Astrocyte (in vitro differentiated cells and primary cell): ENCODE data around the gene NUPR2. TPM values are rescaled to one million over a fixed set of nuclear protein-coding genes. Genes with fewer than 3 reads are reported as not detected.
"Not testable (repeated sequence)": the region's sequence is repeated elsewhere in the genome, so short reads cannot be mapped to it uniquely, and the experiment has no call there.

Source experiments
- DNase-seq: peaks from one replicate; pipeline ENCODE4 v3.0.0-alpha.2; 2010; ENCODE audit warnings: low read depth
- FAIRE-seq: peaks from 2 replicates; lab custom pipeline; 2011; peaks lifted over from hg19 to GRCh38; lab: Jason Lieb, UNC
- H2AFZ ChIP-seq: 2 replicates; pipeline ENCODE4 v1.6.0; 2012; ENCODE audit warnings: low read depth, low read length, inconsistent platforms
- H3K27ac ChIP-seq: 2 replicates; pipeline ENCODE4 v1.5.1; 2011; ENCODE audit warnings: low read depth, low read length, inconsistent platforms
- H3K27me3 ChIP-seq: 2 replicates; pipeline ENCODE4 v1.6.0; 2011; ENCODE audit warnings: low read length, inconsistent platforms; ENCODE audit not compliant: insufficient read depth
- H3K36me3 ChIP-seq: 2 replicates; pipeline ENCODE4 v1.5.1; 2011; ENCODE audit warnings: low read length, inconsistent platforms; ENCODE audit not compliant: insufficient read depth
- H3K4me1 ChIP-seq: 2 replicates; pipeline ENCODE4 v1.5.1; 2011; ENCODE audit warnings: low read length, inconsistent platforms; ENCODE audit not compliant: insufficient read depth
- H3K4me2 ChIP-seq: 2 replicates; pipeline ENCODE4 v1.6.0; 2012; ENCODE audit warnings: low read length, inconsistent platforms
- H3K4me3 ChIP-seq: 2 replicates; pipeline ENCODE4 v1.5.1; 2011; ENCODE audit warnings: low read depth, mild to moderate bottlenecking, low read length, inconsistent platforms; ENCODE audit not compliant: insufficient read depth
- H3K79me2 ChIP-seq: 2 replicates; pipeline ENCODE4 v1.6.0; 2012; ENCODE audit warnings: mild to moderate bottlenecking, low read length, inconsistent platforms; ENCODE audit not compliant: insufficient read depth
- H3K9ac ChIP-seq: 2 replicates; pipeline ENCODE4 v1.6.0; 2012; ENCODE audit warnings: mild to moderate bottlenecking, low read length, inconsistent platforms
- H3K9me3 ChIP-seq: 2 replicates; pipeline ENCODE4 v1.5.1; 2012; ENCODE audit warnings: low read depth, mild to moderate bottlenecking, low read length, inconsistent platforms; ENCODE audit not compliant: insufficient read depth
- H4K20me1 ChIP-seq: 2 replicates; pipeline ENCODE4 v1.6.0; 2012; ENCODE audit warnings: low read length, inconsistent platforms; ENCODE audit not compliant: insufficient read depth
- H3K27ac Mint-ChIP-seq: one replicate; pipeline ENCODE4 v1.8.0; 2021; ENCODE audit warnings: mild to moderate bottlenecking, mixed read lengths; ENCODE audit not compliant: unreplicated experiment
- H3K27me3 Mint-ChIP-seq: one replicate; pipeline ENCODE4 v1.8.0; 2021; ENCODE audit warnings: low read depth, mixed read lengths; ENCODE audit not compliant: unreplicated experiment
- H3K36me3 Mint-ChIP-seq: one replicate; pipeline ENCODE4 v1.8.0; 2021; ENCODE audit warnings: low read depth, mixed read lengths; ENCODE audit not compliant: unreplicated experiment
- H3K4me1 Mint-ChIP-seq: one replicate; pipeline ENCODE4 v1.8.0; 2021; ENCODE audit warnings: low read depth, mixed read lengths; ENCODE audit not compliant: unreplicated experiment
- H3K4me3 Mint-ChIP-seq: one replicate; pipeline ENCODE4 v1.8.0; 2021; ENCODE audit warnings: mild to moderate bottlenecking, moderate library complexity, mixed read lengths; ENCODE audit not compliant: unreplicated experiment
- H3K9me3 Mint-ChIP-seq: one replicate; pipeline ENCODE4 v1.8.0; 2021; ENCODE audit warnings: mild to moderate bottlenecking, mixed read lengths; ENCODE audit not compliant: unreplicated experiment
- CTCF ChIP-seq: IDR thresholded peaks from 2 replicates; pipeline ENCODE4 v1.5.1; 2011; ENCODE audit warnings: low read depth, mild to moderate bottlenecking, inconsistent platforms, low read length, moderate library complexity; ENCODE audit not compliant: insufficient read depth
- EZH2 ChIP-seq: IDR thresholded peaks from 2 replicates; pipeline ENCODE4 v1.6.1; 2012; ENCODE audit warnings: mild to moderate bottlenecking, low read length, inconsistent platforms; ENCODE audit not compliant: insufficient read depth
- total RNA-seq: library from RNA; stranded (reverse); gene quantifications from 2 replicates; pipeline ENCODE4 v1.2.1, GENCODE V29; 2021

NUPR2 gene
- total RNA-seq, 1 donor from 2014 or later: not detected

- no peak overlapping the region for H3K4me2 ChIP-seq
- Mint-ChIP-seq H3K27me3 (no peaks in the 10 kb centered on the region), H3K27ac (no peak overlapping the region), H3K4me1 (no peaks in the 10 kb centered on the region), H3K36me3 (no peaks in the 10 kb centered on the region), H3K4me3 (no peak overlapping the region), H3K9me3 (peaks cover 9% of the 10 kb centered on the region)
- no peak for FAIRE-seq
- no peak overlapping the region for H2AFZ ChIP-seq
- H4K20me1 ChIP-seq: no peaks in the 10 kb centered on the region
- TF ChIP-seq EZH2 (no peak), CTCF (no peak)
- H3K4me3 ChIP-seq: no peak overlapping the region
- H3K9me3 ChIP-seq: no peaks in the 10 kb centered on the region
- no peaks in the 10 kb centered on the region for H3K27me3 ChIP-seq
- H3K4me1 ChIP-seq: no peaks in the 10 kb centered on the region
- no peak overlapping the region for H3K9ac ChIP-seq
- H3K79me2 ChIP-seq: no peaks in the 10 kb centered on the region
- H3K36me3 ChIP-seq: no peaks in the 10 kb centered on the region
- no peak for DNase-seq
- H3K27ac ChIP-seq: no peak overlapping the region
Observed at GRCh38 chr7:56124981-56125380, 8.8 kb upstream of the NUPR2 start.

GRCh38 chr7:56121440-56121839, 5.2 kb upstream of the NUPR2 start:
- peaks cover under 1% of the 10 kb centered on the region for H3K27me3 ChIP-seq
- Mint-ChIP-seq H3K27ac (no peak overlapping the region), H3K36me3 (no peaks in the 10 kb centered on the region), H3K4me1 (no peaks in the 10 kb centered on the region), H3K4me3 (no peak overlapping the region), H3K27me3 (no peaks in the 10 kb centered on the region), H3K9me3 (peaks cover 7% of the 10 kb centered on the region)
- DNase-seq: no peak
- H3K9ac ChIP-seq: no peak overlapping the region
- no peak for TF ChIP-seq EZH2
- TF ChIP-seq CTCF: no peak
- H3K4me3 ChIP-seq: no peak overlapping the region
- FAIRE-seq: no peak
- H3K79me2 ChIP-seq: no peaks in the 10 kb centered on the region
- no peak overlapping the region for H3K4me2 ChIP-seq
- H4K20me1 ChIP-seq: no peaks in the 10 kb centered on the region
- H3K27ac ChIP-seq: no peak overlapping the region
- H3K4me1 ChIP-seq: no peaks in the 10 kb centered on the region
- H2AFZ ChIP-seq: no peak overlapping the region
- H3K36me3 ChIP-seq: no peaks in the 10 kb centered on the region
- no peaks in the 10 kb centered on the region for H3K9me3 ChIP-seq

- FAIRE-seq: not testable (repeated sequence)
Observed at GRCh38 chr7:56112244-56112643, 4.0 kb downstream of the NUPR2 start.

More at GRCh38 chr7:56112244-56112643, 4.0 kb downstream of the NUPR2 start:
- not testable (repeated sequence) for H2AFZ ChIP-seq, H3K27me3 ChIP-seq, H3K27ac Mint-ChIP-seq, H3K4me2 ChIP-seq, H3K79me2 ChIP-seq, H3K36me3 Mint-ChIP-seq, H3K9me3 ChIP-seq, H3K4me3 Mint-ChIP-seq, H3K27ac ChIP-seq, DNase-seq, H3K4me1 Mint-ChIP-seq, H3K9ac ChIP-seq, H4K20me1 ChIP-seq, H3K4me3 ChIP-seq, H3K36me3 ChIP-seq, H3K27me3 Mint-ChIP-seq, H3K9me3 Mint-ChIP-seq, H3K4me1 ChIP-seq
